OCI-LY7 (cell line): ENCODE results near the gene SOX5. TPM values are rescaled to one million over a fixed set of nuclear protein-coding genes. Genes with fewer than 3 reads are reported as not detected.

Experiments
- BruUV-seq: library from RNA; stranded (reverse); fragments of 400-500 nt; replicated peaks from 2 replicates; lab custom pipeline; 2021; lab: Mats Ljungman, UMichigan
- CTCF ChIA-PET: fragments of 300-600 bp; sonication (Branson Sonifier 250); formaldehyde crosslinking; loops from one replicate; lab custom pipeline; 2022; ENCODE audit warnings: antibody characterized with exemption; ENCODE audit not compliant: unreplicated experiment; lab: Charles Lee
- POLR2A ChIA-PET: fragments of 300-600 bp; sonication (Branson Sonifier 250); formaldehyde crosslinking; loops from one replicate; lab custom pipeline; 2022; ENCODE audit warnings: antibody characterized with exemption; lab: Charles Lee
- DNase-seq: peaks from one replicate; pipeline ENCODE4 v3.0.0-alpha.2; 2015; ENCODE audit warnings: low spot score
- H2AFZ ChIP-seq: fragments of 200-600 bp; sonication (generic), shearing (Covaris generic); 2 replicates; pipeline ENCODE4 v1.6.1; 2014; ENCODE audit warnings: mild to moderate bottlenecking, antibody characterized with exemption, low read length, moderate library complexity
- H3K27ac ChIP-seq: fragments of 200-600 bp; sonication (generic); 2 replicates; pipeline ENCODE4 v1.5.1; 2014; ENCODE audit warnings: mixed run types, low read depth, mild to moderate bottlenecking, moderate library complexity, low read length, inconsistent platforms; ENCODE audit not compliant: poor library complexity, severe bottlenecking
- H3K36me3 ChIP-seq: fragments of 200-600 bp; sonication (generic); 2 replicates; pipeline ENCODE4 v1.6.1; 2014; ENCODE audit warnings: mild to moderate bottlenecking, antibody characterized with exemption, low read length, moderate library complexity, mixed read lengths; ENCODE audit not compliant: insufficient read depth
- H3K4me1 ChIP-seq: fragments of 200-600 bp; sonication (generic); 2 replicates; pipeline ENCODE4 v1.5.1; 2014; ENCODE audit warnings: mild to moderate bottlenecking, low read length; ENCODE audit not compliant: insufficient read depth, poor library complexity, severe bottlenecking
- H3K4me2 ChIP-seq: fragments of 200-600 bp; sonication (generic); 2 replicates; pipeline ENCODE4 v1.6.1; 2014; ENCODE audit warnings: mild to moderate bottlenecking, low read length
- H3K4me3 ChIP-seq: fragments of 200-600 bp; sonication (generic); 2 replicates; pipeline ENCODE4 v1.5.1; 2014; ENCODE audit warnings: mild to moderate bottlenecking, low read depth, low read length; ENCODE audit not compliant: poor library complexity, severe bottlenecking
- H3K79me2 ChIP-seq: fragments of 200-600 bp; sonication (generic); 2 replicates; pipeline ENCODE4 v1.6.1; 2016; ENCODE audit warnings: low read depth, mild to moderate bottlenecking, low read length, moderate library complexity, mixed read lengths; ENCODE audit not compliant: insufficient read depth
- H3K9me2 ChIP-seq: fragments of 200-600 bp; sonication (generic); 2 replicates; pipeline ENCODE4 v1.6.1; 2016; ENCODE audit warnings: mild to moderate bottlenecking, low read length, mixed read lengths; ENCODE audit not compliant: insufficient read depth
- H3K9me3 ChIP-seq: fragments of 200-600 bp; sonication (generic); 2 replicates; pipeline ENCODE4 v1.6.1; 2014; ENCODE audit warnings: mild to moderate bottlenecking, mixed run types, low read length, mixed read lengths
- H4K20me1 ChIP-seq: fragments of 200-600 bp; sonication (generic); 2 replicates; pipeline ENCODE4 v1.6.1; 2014; ENCODE audit warnings: mild to moderate bottlenecking, antibody characterized with exemption, low read length, moderate library complexity, mixed read lengths; ENCODE audit not compliant: insufficient read depth
- EZH2phosphoT487 ChIP-seq: fragments of 200-600 bp; sonication (generic); IDR thresholded peaks from 2 replicates; pipeline ENCODE4 v1.6.1; 2018; ENCODE audit warnings: low read depth, borderline replicate concordance, mild to moderate bottlenecking, mixed run types, antibody characterized with exemption, low read length, moderate library complexity, mixed read lengths
- intact Hi-C: fragments of 100-400 bp; cut with micrococcal nuclease; formaldehyde crosslinking; loops from one replicate; pipeline ENCODE4 v1.10.0; 2022; ENCODE audit not compliant: unreplicated experiment
- total RNA-seq, 2 experiments: library from RNA; depleted of rRNA in 1 of 2; stranded (reverse); fragments of >200 nt in 1 of 2; shearing (Covaris generic) in 1 of 2; gene quantifications; 2 replicates each; pipeline ENCODE4 v1.2.3, GENCODE V29; 2014 to 2022
- TF ChIP-seq, protein P1 (sequence below): fragments of 200-600 bp; sonication (generic); conservative IDR thresholded peaks from 2 replicates; pipeline ENCODE4 v1.5.1; 2014; ENCODE audit warnings: mild to moderate bottlenecking, antibody characterized with exemption, low read length, moderate library complexity, mixed read lengths

Gene SOX5
- total RNA-seq, 2 experiments from 2014 or later, result 0.16 TPM; not detected in 1

DNA sequence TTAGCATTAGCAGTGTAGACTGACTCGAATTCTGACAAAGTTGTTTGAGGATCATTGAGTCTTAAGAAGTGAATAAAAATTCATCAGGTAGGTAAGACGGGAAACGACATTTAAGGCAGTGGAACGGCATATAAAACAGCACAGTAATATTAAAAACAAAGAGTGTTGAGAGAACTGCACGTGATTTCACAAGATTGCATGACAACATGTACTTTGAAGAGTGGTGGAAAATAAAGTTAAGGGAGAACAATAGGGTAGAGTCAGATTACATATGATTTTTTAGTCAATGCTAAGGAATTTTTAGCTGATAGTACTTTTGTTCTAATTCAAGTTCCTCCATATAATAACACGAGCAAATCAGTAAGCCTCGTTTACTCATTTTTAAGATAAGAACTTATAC is 115.4 kb downstream of the SOX5 start:
- no peak for TF ChIP-seq EZH2phosphoT487
- TF ChIP-seq, protein P1, sequence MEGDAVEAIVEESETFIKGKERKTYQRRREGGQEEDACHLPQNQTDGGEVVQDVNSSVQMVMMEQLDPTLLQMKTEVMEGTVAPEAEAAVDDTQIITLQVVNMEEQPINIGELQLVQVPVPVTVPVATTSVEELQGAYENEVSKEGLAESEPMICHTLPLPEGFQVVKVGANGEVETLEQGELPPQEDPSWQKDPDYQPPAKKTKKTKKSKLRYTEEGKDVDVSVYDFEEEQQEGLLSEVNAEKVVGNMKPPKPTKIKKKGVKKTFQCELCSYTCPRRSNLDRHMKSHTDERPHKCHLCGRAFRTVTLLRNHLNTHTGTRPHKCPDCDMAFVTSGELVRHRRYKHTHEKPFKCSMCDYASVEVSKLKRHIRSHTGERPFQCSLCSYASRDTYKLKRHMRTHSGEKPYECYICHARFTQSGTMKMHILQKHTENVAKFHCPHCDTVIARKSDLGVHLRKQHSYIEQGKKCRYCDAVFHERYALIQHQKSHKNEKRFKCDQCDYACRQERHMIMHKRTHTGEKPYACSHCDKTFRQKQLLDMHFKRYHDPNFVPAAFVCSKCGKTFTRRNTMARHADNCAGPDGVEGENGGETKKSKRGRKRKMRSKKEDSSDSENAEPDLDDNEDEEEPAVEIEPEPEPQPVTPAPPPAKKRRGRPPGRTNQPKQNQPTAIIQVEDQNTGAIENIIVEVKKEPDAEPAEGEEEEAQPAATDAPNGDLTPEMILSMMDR, result no peak
- no peak for DNase-seq
- Histone ChIP-seq H3K27ac (no peak overlapping the region), H3K4me2 (no peak overlapping the region), H2AFZ (no peak overlapping the region), H3K9me2 (no peaks in the 10 kb centered on the region), H3K4me1 (no peaks in the 10 kb centered on the region), H3K4me3 (no peak overlapping the region), H3K36me3 (no peaks in the 10 kb centered on the region), H4K20me1 (no peaks in the 10 kb centered on the region), H3K79me2 (no peaks in the 10 kb centered on the region), H3K9me3 (no peaks in the 10 kb centered on the region)
- ChIA-PET POLR2A (no interaction called here), CTCF (no interaction called here)
- BruUV-seq, result no TSS peak
- intact Hi-C loops, result no loop called here

DNA sequence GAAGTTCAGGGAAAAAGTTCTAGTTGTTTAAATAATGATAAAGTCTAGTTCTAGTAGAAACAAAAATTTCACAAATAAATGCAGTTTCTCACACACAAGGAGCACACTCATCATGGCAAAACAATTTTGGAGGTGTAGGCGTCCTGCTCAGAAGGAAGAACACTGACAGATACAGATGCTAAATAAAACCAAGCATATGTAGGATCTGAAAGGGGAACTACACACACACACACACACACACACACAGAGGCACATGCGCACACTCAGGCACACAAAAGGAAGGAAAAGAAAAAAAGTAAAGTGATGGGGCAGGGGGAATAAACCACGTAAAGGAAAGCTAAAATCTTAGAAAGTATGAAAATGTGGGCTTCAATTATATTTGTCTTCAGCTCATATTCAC is 117.7 kb downstream of the SOX5 start:
- ChIA-PET CTCF (no interaction called here), POLR2A (interaction anchor here (0.6 kb wide), 1 partner anchor 84 kb away, joined by 3 read pairs; no protein-coding TSS in a partner anchor)
- Histone ChIP-seq H3K27ac (no peak overlapping the region), H4K20me1 (no peaks in the 10 kb centered on the region), H3K4me3 (no peak overlapping the region), H2AFZ (no peak overlapping the region), H3K79me2 (no peaks in the 10 kb centered on the region), H3K4me1 (no peaks in the 10 kb centered on the region), H3K36me3 (no peaks in the 10 kb centered on the region), H3K9me2 (no peaks in the 10 kb centered on the region), H3K9me3 (no peaks in the 10 kb centered on the region), H3K4me2 (no peak overlapping the region)
- DNase-seq, result no peak
- TF ChIP-seq, protein P1, result no peak
- TF ChIP-seq EZH2phosphoT487, result no peak
- intact Hi-C loops, result no loop called here
- no TSS peak for BruUV-seq

DNA sequence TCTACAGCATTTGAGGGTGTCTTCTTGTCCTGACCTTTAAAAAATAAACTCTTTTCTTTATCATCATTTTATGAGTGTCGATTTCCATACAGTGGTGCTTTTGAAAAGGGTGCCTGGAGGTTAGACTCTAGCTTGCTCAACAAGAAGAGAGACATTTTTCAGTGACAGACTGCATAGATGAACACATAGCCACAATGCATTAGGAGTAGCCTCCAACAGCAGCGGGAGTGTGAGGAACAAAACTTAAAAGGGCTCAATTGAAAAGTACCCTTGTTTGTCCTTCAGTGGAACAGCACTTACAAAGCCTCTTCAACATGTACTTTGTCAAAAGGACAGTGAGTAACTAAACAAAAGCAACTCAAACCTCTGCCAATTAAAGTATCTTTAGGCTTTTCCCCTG is 119.3 kb downstream of the SOX5 start:
- no peak overlapping the region for H2AFZ ChIP-seq
- H3K27ac ChIP-seq, result no peak overlapping the region
- H3K9me3 ChIP-seq, result no peaks in the 10 kb centered on the region
- BruUV-seq, result no TSS peak
- no peaks in the 10 kb centered on the region for H3K79me2 ChIP-seq
- no peaks in the 10 kb centered on the region for H4K20me1 ChIP-seq
- H3K4me3 ChIP-seq, result no peak overlapping the region
- POLR2A ChIA-PET, result no interaction called here
- no peaks in the 10 kb centered on the region for H3K4me1 ChIP-seq
- H3K4me2 ChIP-seq, result no peak overlapping the region
- intact Hi-C loops, result no loop called here
- no peaks in the 10 kb centered on the region for H3K9me2 ChIP-seq
- no peak for TF ChIP-seq EZH2phosphoT487
- TF ChIP-seq, protein P1, result no peak
- CTCF ChIA-PET, result no interaction called here
- H3K36me3 ChIP-seq, result no peaks in the 10 kb centered on the region
- DNase-seq, result no peak
